Common myeloid progenitor, CD34-positive (primary cell): Measurements from ENCODE around the gene RANBP9.

ENCODE experiments used
- CTCF ChIA-PET: fragments of 350-600 bp; sonication (Branson Sonifier 250); formaldehyde crosslinking; loops from one replicate; lab custom pipeline; 2021; ENCODE audit warnings: antibody characterized with exemption; lab: Charles Lee
- POLR2A ChIA-PET: fragments of 350-600 bp; sonication (Branson Sonifier 250); formaldehyde crosslinking; loops from one replicate; lab custom pipeline; 2021; ENCODE audit warnings: antibody characterized with exemption; lab: Charles Lee
- DNase-seq, 3 donors: peaks; one replicate each; pipeline versions ENCODE4 v3.0.0 to v3.0.0-alpha.2; 2013
- H3K27ac ChIP-seq, 2 experiments: 1 replicate in 1 of 2; 2 replicates in 1 of 2; pipeline ENCODE4 v1.7.0; 2013; ENCODE audit warnings: inconsistent platforms in 2 of 2, low read length in 2 of 2, mild to moderate bottlenecking in 2 of 2, low read depth in 1 of 2, moderate library complexity in 1 of 2; ENCODE audit not compliant: severe bottlenecking in 2 of 2, insufficient read depth in 1 of 2, poor library complexity in 1 of 2
- H3K27me3 ChIP-seq, 5 experiments: replicated peaks in 2 of 5; 1 replicate in 3 of 5; 2 replicates in 2 of 5; pipeline versions ENCODE4 v1.6.1 to v1.7.0; 2013; ENCODE audit warnings: low read length in 4 of 5, mild to moderate bottlenecking in 2 of 5, moderate library complexity in 2 of 5, inconsistent platforms in 1 of 5; ENCODE audit not compliant: insufficient read depth in 5 of 5, control insufficient read depth in 4 of 5
- H3K36me3 ChIP-seq, 4 experiments: 1 replicate in 2 of 4; 2 replicates in 2 of 4; pipeline versions ENCODE4 v1.6.1 to v1.7.0; 2013; ENCODE audit warnings: low read length in 3 of 4, control low read depth in 1 of 4, mild to moderate bottlenecking in 1 of 4; ENCODE audit not compliant: control insufficient read depth in 4 of 4, insufficient read depth in 4 of 4
- H3K4me1 ChIP-seq, 4 experiments: 1 replicate in 3 of 4; 2 replicates in 1 of 4; pipeline versions ENCODE4 v1.6.1 to v1.7.1; 2013; ENCODE audit warnings: low read length in 3 of 4, mild to moderate bottlenecking in 3 of 4, control low read depth in 1 of 4, inconsistent platforms in 1 of 4, moderate library complexity in 1 of 4; ENCODE audit not compliant: control insufficient read depth in 4 of 4, insufficient read depth in 4 of 4; ENCODE audit errors: control extremely low read depth in 1 of 4
- H3K4me3 ChIP-seq, 7 experiments: 1 replicate in 4 of 7; 2 replicates in 3 of 7; pipeline versions ENCODE4 v1.5.1 to v1.7.0; 2013; ENCODE audit warnings: mild to moderate bottlenecking in 7 of 7, low read length in 6 of 7, moderate library complexity in 6 of 7, inconsistent platforms in 2 of 7, low read depth in 2 of 7, control low read depth in 1 of 7; ENCODE audit not compliant: insufficient read depth in 4 of 7, control insufficient read depth in 1 of 7; ENCODE audit errors: extremely low read depth in 1 of 7
- H3K9me3 ChIP-seq, 5 experiments: 1 replicate in 4 of 5; 2 replicates in 1 of 5; pipeline versions ENCODE4 v1.6.1 to v1.7.1; 2013; ENCODE audit warnings: low read length in 4 of 5, mild to moderate bottlenecking in 2 of 5, inconsistent platforms in 1 of 5, low read depth in 1 of 5, moderate library complexity in 1 of 5; ENCODE audit not compliant: control insufficient read depth in 4 of 5, insufficient read depth in 2 of 5; ENCODE audit errors: control extremely low read depth in 1 of 5
- WGBS: methylation state at CpG from one replicate; pipeline ENCODE4 v1.1.5; 2013; ENCODE audit not compliant: insufficient coverage; 5-methylcytosine and 5-hydroxymethylcytosine counted together

Gene RANBP9

GRCh38 chr6:13586603-13587542 is 124.8 kb downstream of the RANBP9 start:
- ChIA-PET POLR2A (no interaction called here), CTCF (interaction anchor here (1.8 kb wide), 1 partner anchor 12 kb away, joined by 5 read pairs; the partner anchor contains the start of gene SIRT5)
- no peak for DNase-seq
- 94% methylated on average over 7 of the region's 7 CpGs for WGBS
- Histone ChIP-seq H3K27me3 (no peaks in the 10 kb centered on the region), H3K4me3 (no peak overlapping the region), H3K9me3 (no peaks in the 10 kb centered on the region), H3K36me3 (peaks cover 14 to 46% (median 26%) of the 10 kb centered on the region in 4 experiments), H3K27ac (no peak overlapping the region), H3K4me1 (no peaks in the 10 kb centered on the region)

GRCh38 chr6:13581700-13582229 is 129.9 kb downstream of the RANBP9 start:
- H3K4me3 ChIP-seq = no peak overlapping the region
- CTCF ChIA-PET = interaction anchor here (1.6 kb wide), 2 partner anchors 13 to 44 kb away, joined by 3 read pairs; no protein-coding TSS in a partner anchor

GRCh38 chr6:13579911-13580310 is 131.7 kb downstream of the RANBP9 start:
- ChIA-PET POLR2A (no interaction called here), CTCF (no interaction called here)
- Histone ChIP-seq H3K27ac (peak overlapping the region in 1 of 2 experiments; percentile 32), H3K4me3 (no peak overlapping the region), H3K9me3 (peaks cover 0 to 2% (median 0%) of the 10 kb centered on the region in 5 experiments), H3K27me3 (no peaks in the 10 kb centered on the region), H3K4me1 (peaks cover 0 to 10% (median 7%) of the 10 kb centered on the region in 4 experiments), H3K36me3 (peaks cover 0 to 16% (median 9%) of the 10 kb centered on the region in 4 experiments)
- no peak for DNase-seq
- WGBS = no CpG with 5 or more reads among the region's 1 CpG

More at GRCh38 chr6:13581700-13582229, 129.9 kb downstream of the RANBP9 start:
- peaks cover 0 to 20% (median 11%) of the 10 kb centered on the region in 4 experiments for H3K36me3 ChIP-seq
- POLR2A ChIA-PET = no interaction called here
- 93% methylated on average over 8 of the region's 9 CpGs for WGBS
- DNase-seq = no peak
- H3K27ac ChIP-seq = no peak overlapping the region
- peaks cover 0 to 3% (median 0%) of the 10 kb centered on the region in 4 experiments for H3K4me1 ChIP-seq
- peaks cover 0 to 2% (median 0%) of the 10 kb centered on the region in 5 experiments for H3K9me3 ChIP-seq
- no peaks in the 10 kb centered on the region for H3K27me3 ChIP-seq

DNA sequence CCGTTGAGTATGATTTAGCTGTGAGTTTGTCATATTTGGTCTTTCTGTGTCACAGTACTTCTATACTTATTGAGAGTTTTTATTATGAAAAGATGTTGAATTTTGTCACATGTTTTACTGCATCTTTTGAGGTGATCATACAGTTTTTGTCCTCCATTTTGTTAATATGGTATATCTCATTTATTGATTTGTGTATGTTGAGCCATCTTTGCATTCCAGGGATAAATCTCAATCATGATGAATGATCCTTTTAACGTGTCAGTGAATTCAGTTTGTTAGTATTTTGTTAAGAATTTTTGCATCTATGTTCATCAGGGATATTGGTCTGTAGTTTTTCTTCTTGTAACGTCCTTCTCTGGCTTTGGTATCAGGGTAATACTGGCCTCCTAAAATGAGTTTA is 133.7 kb downstream of the RANBP9 start:
- Histone ChIP-seq H3K36me3 (peaks cover 0 to 12% (median 7%) of the 10 kb centered on the region in 4 experiments), H3K27ac (no peak overlapping the region), H3K27me3 (no peaks in the 10 kb centered on the region), H3K4me1 (peaks cover 6 to 21% (median 16%) of the 10 kb centered on the region in 4 experiments), H3K4me3 (no peak overlapping the region), H3K9me3 (peaks cover 0 to 2% (median 0%) of the 10 kb centered on the region in 5 experiments)
- CTCF ChIA-PET = no interaction called here
- 100% methylated on average over 2 of the region's 3 CpGs for WGBS
- POLR2A ChIA-PET = no interaction called here
- DNase-seq = no peak

DNA sequence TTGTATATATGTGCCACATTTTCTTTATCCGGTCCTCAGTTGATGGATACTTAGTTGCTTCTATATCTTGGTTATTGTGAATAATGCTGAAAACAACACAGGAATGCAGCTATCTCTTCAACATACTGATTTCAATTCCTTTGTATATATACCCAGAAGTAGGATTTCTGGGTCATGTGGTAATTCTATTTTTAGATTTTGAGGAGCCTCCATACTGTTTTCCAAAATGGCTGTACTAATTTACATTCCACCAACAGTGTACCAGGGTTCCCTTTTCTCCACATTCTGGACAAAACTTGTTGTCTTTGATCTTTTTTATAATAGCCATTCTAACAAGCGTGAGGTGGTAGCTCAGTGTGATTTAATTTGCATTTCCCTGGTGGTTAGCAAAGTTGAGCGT is 135.6 kb downstream of the RANBP9 start:
- peaks cover 0 to 2% (median 0%) of the 10 kb centered on the region in 5 experiments for H3K9me3 ChIP-seq
- POLR2A ChIA-PET = no interaction called here
- CTCF ChIA-PET = interaction anchor here (1.0 to 5.4 kb wide), 9 partner anchors 9 to 214 kb away, joined by 3 to 44 read pairs (median 5); no protein-coding TSS in a partner anchor
- no peak overlapping the region for H3K4me3 ChIP-seq
- peaks cover 0 to 7% (median 5%) of the 10 kb centered on the region in 4 experiments for H3K36me3 ChIP-seq
- no peak for DNase-seq
- WGBS = 100% methylated on average over 1 of the region's 3 CpGs
- H3K4me1 ChIP-seq = peaks cover 6 to 22% (median 16%) of the 10 kb centered on the region in 4 experiments
- H3K27me3 ChIP-seq = no peaks in the 10 kb centered on the region
- peak overlapping the region in 1 of 2 experiments; percentile 19 for H3K27ac ChIP-seq

GRCh38 chr6:13575377-13575775 is 136.3 kb downstream of the RANBP9 start:
- peaks cover 0 to 7% (median 5%) of the 10 kb centered on the region in 4 experiments for H3K36me3 ChIP-seq
- POLR2A ChIA-PET = interaction anchor here (1.0 to 1.7 kb wide), 6 partner anchors 17 to 121 kb away, joined by 3 to 9 read pairs (median 4); partner anchors contain the start of gene NOL7
- DNase-seq = peak in 1 of 3 donors; percentile 88
- 0% methylated on average over 1 of the region's 3 CpGs for WGBS
- peaks cover 6 to 22% (median 16%) of the 10 kb centered on the region in 4 experiments for H3K4me1 ChIP-seq
- CTCF ChIA-PET = interaction anchor here (0.5 to 5.4 kb wide), 31 partner anchors 10 to 238 kb away, joined by 3 to 44 read pairs (median 5); partner anchors contain the start of gene NOL7
- H3K27ac ChIP-seq = peak overlapping the region; percentile 54 to 87
- no peaks in the 10 kb centered on the region for H3K27me3 ChIP-seq
- peak overlapping the region; percentile 78 to 93 (median 84) for H3K4me3 ChIP-seq
- peaks cover 0 to 2% (median 0%) of the 10 kb centered on the region in 5 experiments for H3K9me3 ChIP-seq
